Retinal pigment epithelial cell (primary cell): Measurements from ENCODE around the gene BNIP3.

ENCODE experiments used
- DNase-seq: peaks from one replicate; pipeline ENCODE4 v3.0.0-alpha.2; 2010; ENCODE audit warnings: low read depth
- H3K4me3 ChIP-seq: 2 replicates; pipeline ENCODE4 v1.5.1; 2011; ENCODE audit warnings: mild to moderate bottlenecking, low read length, control low read depth, moderate library complexity
- CTCF ChIP-seq: conservative IDR thresholded peaks from 2 replicates; pipeline ENCODE4 v1.5.1; 2011; ENCODE audit warnings: low read depth, low read length, control low read depth, inconsistent platforms

The BNIP3 gene

DNA sequence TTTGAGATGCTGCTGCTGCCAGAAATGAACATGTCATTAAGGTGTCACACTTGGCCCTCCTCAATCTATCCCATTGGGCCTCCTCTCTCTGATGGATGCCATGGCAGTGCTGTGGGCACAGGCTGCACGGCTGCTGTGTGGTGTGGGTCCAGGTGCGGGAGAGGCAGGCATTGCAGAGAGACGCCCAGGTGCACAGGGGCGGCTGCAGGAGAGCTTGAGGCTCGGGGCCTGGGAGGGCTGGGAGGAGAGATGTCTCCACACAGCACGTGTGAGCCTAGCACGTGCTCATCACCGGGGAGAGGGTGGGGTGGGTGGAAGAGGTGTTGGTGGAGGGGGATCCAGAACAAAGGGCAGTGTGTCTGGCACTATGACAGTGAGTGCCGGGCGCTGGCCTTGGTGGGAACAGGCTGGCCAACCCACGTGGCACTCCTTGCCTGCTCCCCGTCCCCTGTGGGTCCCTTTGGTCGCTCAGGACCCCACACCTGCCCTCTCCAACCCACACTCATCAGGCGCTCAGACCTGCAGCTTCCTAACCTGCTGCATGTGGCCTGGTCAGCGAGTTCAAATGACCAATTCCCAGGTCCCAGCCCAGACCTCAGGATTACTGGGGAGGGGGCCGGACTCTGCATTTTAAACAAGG lies 39.9 kb upstream of the BNIP3 start:
- DNase-seq: no peak
- TF ChIP-seq CTCF: no peak
- no peak overlapping the region for H3K4me3 ChIP-seq

GRCh38 chr10:132021046-132021445 lies 39.3 kb upstream of the BNIP3 start:
- no peak overlapping the region for H3K4me3 ChIP-seq

GRCh38 chr10:132020456-132020855 lies 38.7 kb upstream of the BNIP3 start:
- H3K4me3 ChIP-seq: no peak overlapping the region
- no peak for DNase-seq
- TF ChIP-seq CTCF: no peak

More at GRCh38 chr10:132021046-132021445, 39.3 kb upstream of the BNIP3 start:
- DNase-seq: no peak
- TF ChIP-seq CTCF: no peak

DNA sequence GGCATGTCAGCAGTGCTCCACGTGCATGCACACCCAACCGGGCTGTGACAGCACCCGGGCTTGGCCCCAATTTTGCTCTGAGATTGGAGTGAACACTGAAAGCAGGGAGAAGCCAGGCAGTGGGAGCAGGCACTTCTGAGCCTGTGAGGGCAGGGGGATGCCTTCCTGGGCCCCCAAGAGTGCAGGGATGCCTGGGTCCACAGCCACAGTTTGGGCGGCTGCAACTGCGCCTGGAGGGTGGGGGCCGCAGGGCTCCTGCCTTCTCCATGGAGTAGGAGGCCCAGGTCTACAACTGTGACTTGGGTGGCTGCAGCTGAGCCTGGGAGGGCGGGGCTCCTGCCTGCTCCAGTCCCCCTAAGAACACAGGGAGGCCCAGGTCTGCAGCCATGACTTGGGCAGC lies 37.6 kb upstream of the BNIP3 start:
- no peak for TF ChIP-seq CTCF
- no peak for DNase-seq
- H3K4me3 ChIP-seq: no peak overlapping the region

DNA sequence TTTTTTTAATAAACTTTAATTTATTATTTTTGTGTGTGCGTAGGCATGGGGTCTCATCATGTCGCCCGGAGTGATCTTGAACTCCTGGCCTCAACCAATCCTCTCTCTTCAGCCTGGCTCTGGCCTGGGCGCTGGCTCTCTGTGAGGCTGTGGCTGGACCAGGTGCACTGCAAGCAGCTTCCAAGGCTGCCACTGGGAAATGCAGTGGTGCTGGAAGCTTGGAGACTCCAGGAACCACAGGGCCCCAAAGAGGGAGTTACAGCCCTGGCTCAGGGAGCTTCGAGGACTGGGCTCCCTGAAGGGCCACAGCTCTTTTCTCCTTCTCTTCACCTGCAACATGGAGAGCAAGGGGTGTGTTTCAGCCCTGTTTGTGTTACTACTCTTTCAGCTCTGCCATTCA lies 36.7 kb upstream of the BNIP3 start:
- DNase-seq: no peak
- no peak for TF ChIP-seq CTCF
- H3K4me3 ChIP-seq: no peak overlapping the region

DNA sequence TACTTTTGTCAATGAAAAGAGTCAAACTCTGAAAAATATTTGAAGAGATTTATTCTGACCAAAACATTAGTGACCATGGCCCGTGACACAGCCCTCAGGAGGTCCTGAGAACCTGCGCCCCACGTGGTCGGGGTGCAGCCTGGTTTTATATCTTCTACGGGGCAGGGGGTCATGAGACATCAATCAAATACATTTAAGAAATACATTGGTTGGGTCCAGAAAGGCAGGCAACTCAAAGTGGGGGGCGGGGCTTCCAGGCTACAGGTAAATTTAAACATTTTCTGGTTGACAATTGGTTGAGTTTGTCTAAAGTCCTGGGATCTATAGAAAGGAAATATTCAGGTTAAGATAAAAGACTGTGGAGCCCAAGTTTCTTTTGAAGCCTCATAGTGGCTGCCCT lies 34.8 kb upstream of the BNIP3 start:
- DNase-seq: no peak
- no peak for TF ChIP-seq CTCF
- no peak overlapping the region for H3K4me3 ChIP-seq

GRCh38 chr10:132011445-132011844 lies 29.7 kb upstream of the BNIP3 start:
- H3K4me3 ChIP-seq: no peak overlapping the region
- no peak for TF ChIP-seq CTCF
- DNase-seq: no peak
